Measurements from ENCODE around the gene HDGF.

DNA sequence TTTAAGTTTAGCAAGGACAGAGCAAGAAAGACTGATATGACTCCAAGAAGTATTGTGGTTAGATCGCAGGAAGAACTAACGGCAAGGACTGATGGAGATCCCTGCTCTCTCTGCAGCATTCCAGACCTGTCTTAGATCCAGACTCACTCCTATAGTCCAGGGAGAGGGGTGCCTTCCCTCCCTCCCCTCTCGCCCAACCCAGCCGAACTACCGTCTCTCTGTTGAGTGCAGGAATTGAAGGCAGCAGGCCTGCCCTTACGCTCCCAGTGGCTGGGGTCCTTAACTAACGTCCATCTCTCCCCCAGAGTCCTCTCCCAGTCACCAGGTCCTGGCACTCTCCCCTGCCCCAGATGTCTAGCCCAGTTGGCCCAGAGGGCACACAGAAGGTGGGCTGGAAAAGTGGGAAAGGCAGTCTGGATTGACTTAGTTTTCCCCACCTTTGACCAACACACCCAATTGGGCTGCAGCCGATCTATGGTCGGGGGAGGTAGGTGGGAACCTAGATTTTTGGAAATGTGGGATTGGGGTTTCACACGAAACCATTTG is 47.2 kb downstream of the HDGF start:
- TF ChIP-seq EZH2 (IDR thresholded peaks at IDR 0.05; ENCODE audit: borderline replicate concordance), result no peak
- TF ChIP-seq, protein P1, sequence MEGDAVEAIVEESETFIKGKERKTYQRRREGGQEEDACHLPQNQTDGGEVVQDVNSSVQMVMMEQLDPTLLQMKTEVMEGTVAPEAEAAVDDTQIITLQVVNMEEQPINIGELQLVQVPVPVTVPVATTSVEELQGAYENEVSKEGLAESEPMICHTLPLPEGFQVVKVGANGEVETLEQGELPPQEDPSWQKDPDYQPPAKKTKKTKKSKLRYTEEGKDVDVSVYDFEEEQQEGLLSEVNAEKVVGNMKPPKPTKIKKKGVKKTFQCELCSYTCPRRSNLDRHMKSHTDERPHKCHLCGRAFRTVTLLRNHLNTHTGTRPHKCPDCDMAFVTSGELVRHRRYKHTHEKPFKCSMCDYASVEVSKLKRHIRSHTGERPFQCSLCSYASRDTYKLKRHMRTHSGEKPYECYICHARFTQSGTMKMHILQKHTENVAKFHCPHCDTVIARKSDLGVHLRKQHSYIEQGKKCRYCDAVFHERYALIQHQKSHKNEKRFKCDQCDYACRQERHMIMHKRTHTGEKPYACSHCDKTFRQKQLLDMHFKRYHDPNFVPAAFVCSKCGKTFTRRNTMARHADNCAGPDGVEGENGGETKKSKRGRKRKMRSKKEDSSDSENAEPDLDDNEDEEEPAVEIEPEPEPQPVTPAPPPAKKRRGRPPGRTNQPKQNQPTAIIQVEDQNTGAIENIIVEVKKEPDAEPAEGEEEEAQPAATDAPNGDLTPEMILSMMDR (IDR thresholded peaks at IDR 0.05; ENCODE audit: poor library complexity), result no peak

Measured in hepatocyte (in vitro differentiated cells).